Peyer's patch (tissue), 4 donors: Measurements from ENCODE around the gene PDHX. TPM values are rescaled to one million over a fixed set of nuclear protein-coding genes. Genes with fewer than 3 reads are reported as not detected.
A peak's percentile ranks its signal among the peaks of the same experiment; 100 is the strongest.

Experiments used
- DNase-seq, 3 donors: peaks; one replicate each; pipeline ENCODE4 v3.0.0-alpha.2; 2017 to 2019
- H3K27ac ChIP-seq, 4 donors: fragments of 200-600 bp; sonication (generic); one replicate each; pipeline ENCODE4 v1.5.1; 2016 to 2019
- H3K27me3 ChIP-seq, 2 donors: fragments of 200-600 bp; sonication (generic); one replicate each; pipeline ENCODE4 v1.5.1; 2019
- H3K36me3 ChIP-seq, 3 donors: fragments of 200-600 bp; sonication (generic); one replicate each; pipeline ENCODE4 v1.5.1; 2016 to 2019
- H3K4me1 ChIP-seq, 4 donors: fragments of 200-600 bp; sonication (generic); one replicate each; pipeline ENCODE4 v1.5.1; 2016 to 2019
- H3K4me3 ChIP-seq, 4 donors: fragments of 200-600 bp; sonication (generic); 1 replicate in 3 of 4; 2 replicates in 1 of 4; pipeline ENCODE4 v1.5.1; 2016 to 2019; ENCODE audit warnings: mild to moderate bottlenecking in 1 of 4
- H3K9me3 ChIP-seq, 4 donors: fragments of 200-600 bp; sonication (generic); one replicate each; pipeline ENCODE4 v1.5.1; 2016 to 2019; ENCODE audit warnings: mild to moderate bottlenecking in 1 of 4
- POLR2A ChIP-seq, 2 donors: fragments of 450-650 bp; IDR thresholded peaks; one replicate each; pipeline ENCODE4 v1.5.1; 2017; ENCODE audit warnings: antibody characterized with exemption in 2 of 2, mild to moderate bottlenecking in 2 of 2, moderate library complexity in 2 of 2
- total RNA-seq, 4 donors: library from RNA; depleted of rRNA; stranded (reverse); fragments of >200 nt; gene quantifications; one replicate each; pipeline ENCODE4 v1.1.0, GENCODE V29; 2016
- TF ChIP-seq, protein P1 (sequence below), 6 experiments: fragments of 450-650 bp in 4 of 6; fragments of 200-600 bp in 2 of 6; sonication (generic) in 1 of 6; IDR thresholded peaks; one replicate each; pipeline ENCODE4 v1.5.1; 2017 to 2019; ENCODE audit warnings: antibody characterized with exemption in 6 of 6, mild to moderate bottlenecking in 3 of 6, moderate library complexity in 1 of 6

Gene PDHX
- total RNA-seq, 4 donors from 2014 or later = 15.4 to 87.5 (median 22.4) TPM

GRCh38 chr11:34997952-34998528 is 81.6 kb downstream of the PDHX start:
- no peaks in the 10 kb centered on the region for H3K27me3 ChIP-seq
- H3K27ac ChIP-seq = peak overlapping the region in 1 of 4 donors; percentile 3
- no peak overlapping the region for H3K4me3 ChIP-seq
- no peaks in the 10 kb centered on the region for H3K36me3 ChIP-seq
- H3K9me3 ChIP-seq = no peaks in the 10 kb centered on the region
- no peak for TF ChIP-seq POLR2A (IDR thresholded peaks at IDR 0.05)
- TF ChIP-seq, protein P1, sequence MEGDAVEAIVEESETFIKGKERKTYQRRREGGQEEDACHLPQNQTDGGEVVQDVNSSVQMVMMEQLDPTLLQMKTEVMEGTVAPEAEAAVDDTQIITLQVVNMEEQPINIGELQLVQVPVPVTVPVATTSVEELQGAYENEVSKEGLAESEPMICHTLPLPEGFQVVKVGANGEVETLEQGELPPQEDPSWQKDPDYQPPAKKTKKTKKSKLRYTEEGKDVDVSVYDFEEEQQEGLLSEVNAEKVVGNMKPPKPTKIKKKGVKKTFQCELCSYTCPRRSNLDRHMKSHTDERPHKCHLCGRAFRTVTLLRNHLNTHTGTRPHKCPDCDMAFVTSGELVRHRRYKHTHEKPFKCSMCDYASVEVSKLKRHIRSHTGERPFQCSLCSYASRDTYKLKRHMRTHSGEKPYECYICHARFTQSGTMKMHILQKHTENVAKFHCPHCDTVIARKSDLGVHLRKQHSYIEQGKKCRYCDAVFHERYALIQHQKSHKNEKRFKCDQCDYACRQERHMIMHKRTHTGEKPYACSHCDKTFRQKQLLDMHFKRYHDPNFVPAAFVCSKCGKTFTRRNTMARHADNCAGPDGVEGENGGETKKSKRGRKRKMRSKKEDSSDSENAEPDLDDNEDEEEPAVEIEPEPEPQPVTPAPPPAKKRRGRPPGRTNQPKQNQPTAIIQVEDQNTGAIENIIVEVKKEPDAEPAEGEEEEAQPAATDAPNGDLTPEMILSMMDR (IDR thresholded peaks at IDR 0.05) = peak; percentile 34 to 82 (median 62)
- peaks cover 0 to 9% (median 0%) of the 10 kb centered on the region in 4 donors for H3K4me1 ChIP-seq
- DNase-seq = no peak

DNA sequence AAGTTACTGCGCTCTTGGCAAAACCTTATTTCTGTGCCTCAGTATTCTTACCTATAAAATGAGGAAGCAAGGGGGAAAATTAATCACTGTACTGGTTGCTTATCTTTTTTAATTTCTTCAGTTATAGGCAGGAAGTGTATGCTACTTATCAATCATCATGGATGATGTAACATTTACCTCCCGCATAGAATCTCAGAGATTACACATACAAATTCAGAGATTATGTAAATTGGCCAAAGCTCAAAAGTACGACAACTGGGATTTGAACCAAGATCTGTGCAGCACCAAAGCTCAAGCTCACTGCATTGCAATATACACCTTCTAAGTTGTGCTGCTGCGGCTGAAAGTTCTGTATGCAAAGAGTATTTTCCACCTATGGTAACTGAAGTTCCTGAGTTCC is 83.0 kb downstream of the PDHX start:
- Histone ChIP-seq H3K36me3 (no peaks in the 10 kb centered on the region), H3K4me3 (no peak overlapping the region), H3K9me3 (no peaks in the 10 kb centered on the region), H3K27me3 (no peaks in the 10 kb centered on the region), H3K4me1 (peaks cover 0 to 9% (median 0%) of the 10 kb centered on the region in 4 donors), H3K27ac (peak overlapping the region in 1 of 4 donors; percentile 2)
- no peak for TF ChIP-seq POLR2A (IDR thresholded peaks at IDR 0.05)
- TF ChIP-seq, protein P1 (IDR thresholded peaks at IDR 0.05) = no peak
- DNase-seq = no peak

DNA sequence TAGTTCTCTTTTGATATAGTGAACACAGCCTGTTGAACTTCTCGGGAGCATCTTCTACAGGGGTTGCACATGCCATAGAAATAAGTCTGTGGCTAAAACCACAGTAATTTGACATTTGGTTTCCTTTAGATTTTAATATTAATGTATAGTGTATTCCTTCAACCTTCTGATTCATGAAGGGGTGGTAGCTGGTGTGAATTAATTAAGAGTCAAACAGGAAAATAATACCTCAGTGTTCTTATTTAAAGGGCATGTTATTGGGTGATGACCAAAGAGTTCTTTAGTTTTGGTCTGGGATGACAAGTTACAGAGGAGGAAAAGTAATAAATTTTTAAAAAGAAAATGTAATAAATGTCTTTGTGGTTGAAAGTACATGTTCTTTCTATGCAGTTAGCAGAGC is 86.8 kb downstream of the PDHX start:
- no peak for DNase-seq
- Histone ChIP-seq H3K36me3 (no peaks in the 10 kb centered on the region), H3K27ac (no peak overlapping the region), H3K27me3 (no peaks in the 10 kb centered on the region), H3K9me3 (no peaks in the 10 kb centered on the region), H3K4me3 (no peak overlapping the region), H3K4me1 (peaks cover 0 to 12% (median 3%) of the 10 kb centered on the region in 4 donors)
- no peak for TF ChIP-seq POLR2A (IDR thresholded peaks at IDR 0.05)
- TF ChIP-seq, protein P1 (IDR thresholded peaks at IDR 0.05) = no peak

GRCh38 chr11:35003658-35004057 is 87.2 kb downstream of the PDHX start:
- H3K9me3 ChIP-seq = no peaks in the 10 kb centered on the region
- no peak overlapping the region for H3K27ac ChIP-seq
- no peak overlapping the region for H3K4me3 ChIP-seq
- H3K4me1 ChIP-seq = peaks cover 0 to 9% (median 3%) of the 10 kb centered on the region in 4 donors
- no peak for DNase-seq
- no peaks in the 10 kb centered on the region for H3K27me3 ChIP-seq
- no peak for TF ChIP-seq POLR2A (IDR thresholded peaks at IDR 0.05)
- TF ChIP-seq, protein P1 (IDR thresholded peaks at IDR 0.05) = no peak
- H3K36me3 ChIP-seq = no peaks in the 10 kb centered on the region

DNA sequence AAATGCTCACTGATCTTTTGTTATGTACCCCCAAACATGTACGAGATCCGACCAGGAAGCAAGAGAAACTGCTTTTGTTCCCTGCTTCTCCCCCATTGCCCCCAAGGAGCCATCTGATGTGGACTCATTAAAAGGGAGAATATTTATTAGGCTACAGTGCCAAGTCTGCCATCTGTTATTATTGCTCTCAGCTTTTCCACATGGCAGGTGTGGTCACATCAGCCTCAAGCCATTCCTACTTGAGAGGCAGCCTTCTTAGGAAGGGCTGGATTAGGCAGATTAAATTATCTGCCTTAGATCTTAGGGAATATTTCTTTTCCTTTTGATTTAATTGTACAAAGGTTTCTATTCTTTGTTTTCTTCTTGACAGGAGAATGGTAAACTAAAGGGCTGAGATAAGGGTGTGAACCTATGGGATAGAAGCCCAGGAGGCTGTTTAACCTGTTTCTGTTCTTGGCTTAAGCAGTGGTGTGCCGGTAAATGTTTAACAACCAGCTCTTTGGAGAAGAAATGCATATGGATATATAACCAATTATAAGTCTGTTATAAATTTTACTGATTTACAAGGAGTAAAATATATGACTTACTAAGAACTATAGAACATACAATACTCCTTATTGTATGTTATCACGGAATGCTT is 88.8 kb downstream of the PDHX start:
- Histone ChIP-seq H3K27ac (peak overlapping the region in 2 of 4 donors; percentile 1 to 46), H3K27me3 (no peaks in the 10 kb centered on the region), H3K36me3 (no peaks in the 10 kb centered on the region), H3K4me1 (peaks cover 0 to 9% (median 3%) of the 10 kb centered on the region in 4 donors), H3K4me3 (no peak overlapping the region), H3K9me3 (no peaks in the 10 kb centered on the region)
- no peak for DNase-seq
- TF ChIP-seq POLR2A (IDR thresholded peaks at IDR 0.05) = no peak
- TF ChIP-seq, protein P1 (IDR thresholded peaks at IDR 0.05) = no peak
